Activated CD4-positive, alpha-beta T cell treated with anti-CD3 and anti-CD28 coated beads for 24 hours (primary cell): ENCODE results near the gene ERCC6L2.

ENCODE experiments used
- DNase-seq, 2 donors: peaks; one replicate each; pipeline ENCODE4 v3.0.0-alpha.2; 2020; ENCODE audit warnings: low read depth in 2 of 2

Gene ERCC6L2

GRCh38 chr9:95870352-95870751 lies 5.1 kb upstream of the ERCC6L2 start:
- no peak for DNase-seq

GRCh38 chr9:95870906-95871305 lies 4.6 kb upstream of the ERCC6L2 start:
- DNase-seq = no peak

- no peak for DNase-seq
These were observed 1.0 kb upstream of the ERCC6L2 start for GRCh38 chr9:95874303-95874988.

- peak; percentile 35 to 56 for DNase-seq
These were observed 544 bp upstream of the ERCC6L2 start for GRCh38 chr9:95874989-95875304.

- DNase-seq = no peak
These were observed 600 bp downstream of the ERCC6L2 start for GRCh38 chr9:95876138-95876444.

GRCh38 chr9:95876595-95876994 lies 1.1 kb downstream of the ERCC6L2 start:
- no peak for DNase-seq

GRCh38 chr9:95877984-95878383 lies 2.5 kb downstream of the ERCC6L2 start:
- DNase-seq = no peak

GRCh38 chr9:95879591-95879990 lies 4.1 kb downstream of the ERCC6L2 start:
- DNase-seq = no peak

- DNase-seq = no peak
These were observed 4.7 kb downstream of the ERCC6L2 start for GRCh38 chr9:95880021-95880690.

- no peak for DNase-seq
These were observed 12.5 kb downstream of the ERCC6L2 start for GRCh38 chr9:95887926-95888497.

GRCh38 chr9:95890594-95890993 lies 15.1 kb downstream of the ERCC6L2 start:
- no peak for DNase-seq

GRCh38 chr9:95891067-95891671 lies 15.7 kb downstream of the ERCC6L2 start:
- no peak for DNase-seq

GRCh38 chr9:95892690-95893089 lies 17.2 kb downstream of the ERCC6L2 start:
- no peak for DNase-seq

GRCh38 chr9:95896580-95896979 lies 21.1 kb downstream of the ERCC6L2 start:
- no peak for DNase-seq

- DNase-seq = no peak
These were observed 26.0 kb downstream of the ERCC6L2 start for GRCh38 chr9:95901506-95901905.

GRCh38 chr9:95903398-95903797 lies 27.9 kb downstream of the ERCC6L2 start:
- DNase-seq = no peak

GRCh38 chr9:95907794-95908193 lies 32.3 kb downstream of the ERCC6L2 start:
- DNase-seq = no peak

- no peak for DNase-seq
These were observed 34.7 kb downstream of the ERCC6L2 start for GRCh38 chr9:95910023-95910707.

GRCh38 chr9:95910770-95911340 lies 35.4 kb downstream of the ERCC6L2 start:
- DNase-seq = no peak

GRCh38 chr9:95912773-95913172 lies 37.3 kb downstream of the ERCC6L2 start:
- DNase-seq = no peak

- no peak for DNase-seq
These were observed 44.5 kb downstream of the ERCC6L2 start for GRCh38 chr9:95920017-95920416.

GRCh38 chr9:95923794-95924193 lies 48.3 kb downstream of the ERCC6L2 start:
- no peak for DNase-seq
